H9 (cell line): ENCODE data around the gene INTS12. TPM values are rescaled to one million over a fixed set of nuclear protein-coding genes. Genes with fewer than 3 reads are reported as not detected.

Experiments
- DNase-seq: peaks from one replicate; pipeline ENCODE4 v3.0.0-alpha.2; 2017
- H2AFZ ChIP-seq: one replicate; pipeline ENCODE4 v1.6.1; 2013; ENCODE audit warnings: mild to moderate bottlenecking, low read length, control low read depth, moderate library complexity
- H2AK5ac ChIP-seq: 2 replicates; pipeline ENCODE4 v1.6.1; 2013; ENCODE audit warnings: low read length, control low read depth, mixed read lengths; ENCODE audit not compliant: insufficient read length
- H2BK120ac ChIP-seq: one replicate; pipeline ENCODE4 v1.6.1; 2013; ENCODE audit warnings: low read depth, mild to moderate bottlenecking, low read length, control low read depth, inconsistent platforms; ENCODE audit not compliant: poor library complexity, severe bottlenecking
- H2BK12ac ChIP-seq: 2 replicates; pipeline ENCODE4 v1.6.1; 2013; ENCODE audit warnings: low read length, control low read depth, mixed read lengths, low read depth; ENCODE audit not compliant: insufficient read length
- H2BK15ac ChIP-seq: 2 replicates; pipeline ENCODE4 v1.6.1; 2013; ENCODE audit warnings: low read depth, low read length, control low read depth
- H2BK20ac ChIP-seq: one replicate; pipeline ENCODE4 v1.6.1; 2013; ENCODE audit warnings: low read depth, mild to moderate bottlenecking, low read length, control low read depth, inconsistent platforms; ENCODE audit not compliant: poor library complexity, severe bottlenecking
- H2BK5ac ChIP-seq: 2 replicates; pipeline ENCODE4 v1.6.1; 2013; ENCODE audit warnings: low read length, control low read depth, mixed read lengths; ENCODE audit not compliant: insufficient read length
- H3K14ac ChIP-seq: 2 replicates; pipeline ENCODE4 v1.6.1; 2013; ENCODE audit warnings: low read length, control low read depth; ENCODE audit not compliant: insufficient read depth
- H3K18ac ChIP-seq: 2 replicates; pipeline ENCODE4 v1.6.1; 2013; ENCODE audit warnings: low read depth, mild to moderate bottlenecking, mixed read lengths, low read length, control low read depth; ENCODE audit not compliant: insufficient read length
- H3K23ac ChIP-seq: 2 replicates; pipeline ENCODE4 v1.6.1; 2013; ENCODE audit warnings: low read length, control low read depth, mixed read lengths, low read depth; ENCODE audit not compliant: insufficient read length
- H3K23me2 ChIP-seq: 2 replicates; pipeline ENCODE4 v1.6.1; 2013; ENCODE audit warnings: low read depth, mild to moderate bottlenecking, mixed read lengths, low read length, control low read depth; ENCODE audit not compliant: insufficient read length, poor library complexity, severe bottlenecking
- H3K27ac ChIP-seq: 2 replicates; pipeline ENCODE4 v1.5.1; 2013; ENCODE audit warnings: low read length, control low read depth, mixed read lengths, low read depth; ENCODE audit not compliant: insufficient read length
- H3K27me3 ChIP-seq: 2 replicates; pipeline ENCODE4 v1.6.1; 2013; ENCODE audit warnings: low read length, control low read depth, inconsistent platforms; ENCODE audit not compliant: insufficient read depth
- H3K4ac ChIP-seq: 2 replicates; pipeline ENCODE4 v1.6.1; 2013; ENCODE audit warnings: low read depth, mild to moderate bottlenecking, control low read depth, inconsistent platforms, low read length, moderate library complexity
- H3K4me1 ChIP-seq: 2 replicates; pipeline ENCODE4 v1.6.1; 2013; ENCODE audit warnings: low read length, control low read depth, inconsistent platforms; ENCODE audit not compliant: insufficient read depth
- H3K4me2 ChIP-seq: 2 replicates; pipeline ENCODE4 v1.6.1; 2013; ENCODE audit warnings: low read length, control low read depth, mixed read lengths; ENCODE audit not compliant: insufficient read length, insufficient read depth
- H3K56ac ChIP-seq: 2 replicates; pipeline ENCODE4 v1.6.1; 2013; ENCODE audit warnings: low read depth, mild to moderate bottlenecking, mixed read lengths, low read length, control low read depth; ENCODE audit not compliant: insufficient read length
- H3K79me1 ChIP-seq: 2 replicates; pipeline ENCODE4 v1.6.1; 2013; ENCODE audit warnings: low read depth, mild to moderate bottlenecking, moderate library complexity, low read length, control low read depth, inconsistent platforms; ENCODE audit not compliant: insufficient read depth, poor library complexity, severe bottlenecking
- H3K79me2 ChIP-seq: 2 replicates; pipeline ENCODE4 v1.6.1; 2013; ENCODE audit warnings: low read length, control low read depth, inconsistent platforms; ENCODE audit not compliant: insufficient read depth
- H3K9ac ChIP-seq: 2 replicates; pipeline ENCODE4 v1.6.1; 2013; ENCODE audit warnings: low read length, control low read depth, mixed read lengths; ENCODE audit not compliant: insufficient read length; ENCODE audit errors: extremely low read depth
- H3K9me3 ChIP-seq: one replicate; pipeline ENCODE4 v1.6.1; 2013; ENCODE audit warnings: low read depth, low read length, inconsistent platforms; ENCODE audit not compliant: control insufficient read depth
- H3T11ph ChIP-seq: one replicate; pipeline ENCODE4 v1.6.1; 2013; ENCODE audit warnings: mild to moderate bottlenecking, low read length, control low read depth, inconsistent platforms
- H4K20me1 ChIP-seq: one replicate; pipeline ENCODE4 v1.6.1; 2013; ENCODE audit not compliant: control insufficient read depth, insufficient read length, insufficient read depth
- H4K5ac ChIP-seq: 2 replicates; pipeline ENCODE4 v1.6.1; 2013; ENCODE audit warnings: low read depth, mild to moderate bottlenecking, mixed read lengths, low read length, control low read depth; ENCODE audit not compliant: insufficient read length
- H4K8ac ChIP-seq: replicated peaks from 2 replicates; pipeline ENCODE4 v1.6.1; 2013; ENCODE audit warnings: low read length, control low read depth, mixed read lengths, low read depth; ENCODE audit not compliant: insufficient read length
- H4K91ac ChIP-seq: 2 replicates; pipeline ENCODE4 v1.6.1; 2013; ENCODE audit warnings: low read depth, mild to moderate bottlenecking, moderate library complexity, mixed read lengths, low read length, control low read depth; ENCODE audit not compliant: insufficient read length
- H3K27ac Mint-ChIP-seq, 3 experiments: 2 replicates in 2 of 3; 3 replicates in 1 of 3; pipeline ENCODE4 v1.8.0; 2020 to 2021; ENCODE audit warnings: mixed read lengths in 3 of 3, mild to moderate bottlenecking in 1 of 3, moderate library complexity in 1 of 3
- H3K27me3 Mint-ChIP-seq: 2 replicates; pipeline ENCODE4 v1.8.0; 2021; ENCODE audit warnings: low read depth, mild to moderate bottlenecking, moderate library complexity, mixed read lengths
- H3K36me3 Mint-ChIP-seq, 3 experiments: 2 replicates in 2 of 3; 3 replicates in 1 of 3; pipeline ENCODE4 v1.8.0; 2020 to 2021; ENCODE audit warnings: low read depth in 3 of 3, mixed read lengths in 3 of 3; ENCODE audit not compliant: insufficient read depth in 1 of 3
- H3K4me1 Mint-ChIP-seq, 2 experiments: 2 replicates each; pipeline ENCODE4 v1.8.0; 2020; ENCODE audit warnings: mixed read lengths in 2 of 2
- H3K4me3 Mint-ChIP-seq, 2 experiments: 2 replicates in 1 of 2; 3 replicates in 1 of 2; pipeline ENCODE4 v1.8.0; 2020 to 2021; ENCODE audit warnings: mild to moderate bottlenecking in 2 of 2, mixed read lengths in 2 of 2, moderate library complexity in 1 of 2
- H3K9me3 Mint-ChIP-seq, 2 experiments: 2 replicates in 1 of 2; 3 replicates in 1 of 2; pipeline ENCODE4 v1.8.0; 2020; ENCODE audit warnings: mild to moderate bottlenecking in 2 of 2, mixed read lengths in 2 of 2, moderate library complexity in 1 of 2
- WGBS: extraction: QIAGEN DNeasy Blood & Tissue Kit; methylation state at CpG from one replicate; pipeline ENCODE4 v1.1.7; 2013; ENCODE audit warnings: missing lambda C conversion rate, low lambda C conversion rate, mixed read lengths; ENCODE audit not compliant: insufficient read length; ENCODE audit errors: extremely low coverage; 5-methylcytosine and 5-hydroxymethylcytosine counted together
- total RNA-seq: library from RNA; stranded (reverse); gene quantifications from 2 replicates; pipeline ENCODE4 v1.2.1, GENCODE V29; 2021
- TF ChIP-seq, protein P1 (sequence below): fragments of 200-600 bp; sonication (generic); conservative IDR thresholded peaks from 3 replicates; pipeline ENCODE4 v1.8.0; 2021; ENCODE audit warnings: antibody characterized with exemption, mild to moderate bottlenecking

The INTS12 gene
- total RNA-seq, 1 experiment from 2014 or later, result 15.6 TPM

GRCh38 chr4:105645440-105645839 lies 63.0 kb downstream of the INTS12 start:
- H3K23ac ChIP-seq, result no peak overlapping the region
- TF ChIP-seq, protein P1, sequence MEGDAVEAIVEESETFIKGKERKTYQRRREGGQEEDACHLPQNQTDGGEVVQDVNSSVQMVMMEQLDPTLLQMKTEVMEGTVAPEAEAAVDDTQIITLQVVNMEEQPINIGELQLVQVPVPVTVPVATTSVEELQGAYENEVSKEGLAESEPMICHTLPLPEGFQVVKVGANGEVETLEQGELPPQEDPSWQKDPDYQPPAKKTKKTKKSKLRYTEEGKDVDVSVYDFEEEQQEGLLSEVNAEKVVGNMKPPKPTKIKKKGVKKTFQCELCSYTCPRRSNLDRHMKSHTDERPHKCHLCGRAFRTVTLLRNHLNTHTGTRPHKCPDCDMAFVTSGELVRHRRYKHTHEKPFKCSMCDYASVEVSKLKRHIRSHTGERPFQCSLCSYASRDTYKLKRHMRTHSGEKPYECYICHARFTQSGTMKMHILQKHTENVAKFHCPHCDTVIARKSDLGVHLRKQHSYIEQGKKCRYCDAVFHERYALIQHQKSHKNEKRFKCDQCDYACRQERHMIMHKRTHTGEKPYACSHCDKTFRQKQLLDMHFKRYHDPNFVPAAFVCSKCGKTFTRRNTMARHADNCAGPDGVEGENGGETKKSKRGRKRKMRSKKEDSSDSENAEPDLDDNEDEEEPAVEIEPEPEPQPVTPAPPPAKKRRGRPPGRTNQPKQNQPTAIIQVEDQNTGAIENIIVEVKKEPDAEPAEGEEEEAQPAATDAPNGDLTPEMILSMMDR, result no peak
- no CpG with 5 or more reads among the region's 1 CpG for whole genome bisulfite sequencing
- H3K27ac ChIP-seq, result no peak overlapping the region
- H3K56ac ChIP-seq, result no peak overlapping the region
- Mint-ChIP-seq H3K4me3 (no peak overlapping the region), H3K4me1 (no peaks in the 10 kb centered on the region), H3K36me3 (no peaks in the 10 kb centered on the region), H3K9me3 (no peaks in the 10 kb centered on the region), H3K27ac (no peak overlapping the region), H3K27me3 (peaks cover 28% of the 10 kb centered on the region)
- no peaks in the 10 kb centered on the region for H3K79me1 ChIP-seq
- H2AFZ ChIP-seq, result no peak overlapping the region
- H3K79me2 ChIP-seq, result no peaks in the 10 kb centered on the region
- no peaks in the 10 kb centered on the region for H3K4me1 ChIP-seq
- no peak overlapping the region for H2AK5ac ChIP-seq
- H3K4ac ChIP-seq, result no peak overlapping the region
- no peaks in the 10 kb centered on the region for H3K27me3 ChIP-seq
- no peak overlapping the region for H4K91ac ChIP-seq
- H2BK120ac ChIP-seq, result no peak overlapping the region
- no peak overlapping the region for H2BK15ac ChIP-seq
- H3T11ph ChIP-seq, result no peak overlapping the region
- H4K20me1 ChIP-seq, result no peaks in the 10 kb centered on the region
- no peaks in the 10 kb centered on the region for H3K23me2 ChIP-seq
- H2BK20ac ChIP-seq, result no peak overlapping the region
- H4K5ac ChIP-seq, result no peak overlapping the region
- no peaks in the 10 kb centered on the region for H3K9me3 ChIP-seq
- H3K14ac ChIP-seq, result no peak overlapping the region
- no peak for DNase-seq
- H3K4me2 ChIP-seq, result no peak overlapping the region
- no peak overlapping the region for H4K8ac ChIP-seq
- H2BK5ac ChIP-seq, result no peak overlapping the region
- no peak overlapping the region for H2BK12ac ChIP-seq
- H3K18ac ChIP-seq, result no peak overlapping the region
- no peak overlapping the region for H3K9ac ChIP-seq
